ENCODE data around the gene OTUB2. TPM values are rescaled to one million over a fixed set of nuclear protein-coding genes. Genes with fewer than 3 reads are reported as not detected.

The OTUB2 gene
- polyA plus RNA-seq, 1 of the 3 experiments (the other 2 are of a cell fraction) = 1.4 TPM

- no peak for TF ChIP-seq REST (IDR thresholded peaks at IDR 0.05; ENCODE audit: low read depth, low read length)
These were observed 31.0 kb upstream of the OTUB2 start (continued) for GRCh38 chr14:93994919-93995682.

DNA sequence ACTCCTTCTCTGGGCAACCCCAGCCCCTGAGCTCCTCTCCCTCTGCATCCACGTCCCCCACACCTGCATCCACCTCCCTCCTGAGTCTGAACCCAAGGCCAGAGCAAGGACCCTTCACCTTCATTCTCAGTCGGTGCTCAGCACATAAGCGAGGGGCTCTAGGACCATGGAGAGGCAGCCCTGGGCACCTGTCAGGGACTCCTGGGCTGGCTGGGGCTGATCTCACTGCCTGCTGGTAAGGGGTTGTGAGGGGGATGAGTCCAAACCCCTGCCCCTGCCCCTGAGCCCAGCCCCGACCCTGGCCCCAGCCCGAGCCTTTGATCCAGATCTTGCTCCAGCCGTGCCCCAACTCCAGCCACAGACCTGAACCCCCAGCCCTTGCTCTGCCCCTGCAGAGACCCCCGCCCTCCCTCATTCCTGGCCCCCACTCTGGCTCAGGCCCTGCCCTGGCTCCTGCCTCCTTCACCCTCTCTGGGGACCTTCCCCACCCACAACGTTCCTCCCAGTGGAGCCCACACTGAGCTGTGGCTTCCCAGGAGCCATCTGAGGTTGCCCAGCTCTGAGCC lies 29.9 kb upstream of the OTUB2 start:
- DNase-seq = no peak
- CTCF ChIA-PET = interaction anchor here (1.1 to 11.9 kb wide), 4 partner anchors 10 to 341 kb away, joined by 3 to 219 read pairs (median 4); no protein-coding TSS in a partner anchor
- no peak overlapping the region for H3K4me3 ChIP-seq (ENCODE audit: low read depth in 2 of 2, low read length in 1 of 2)
- 87% methylated on average over 3 of the region's 8 CpGs for WGBS (ENCODE audit: low lambda C conversion rate)
- H2AFZ ChIP-seq (ENCODE audit: low read depth) = no peak overlapping the region
- peaks cover 0 to 11% of the 10 kb centered on the region in 2 experiments; a peak in 3 of 4 replicates for H3K4me1 ChIP-seq (ENCODE audit: control insufficient read depth in 1 of 2, insufficient read depth in 2 of 2, low read depth in 1 of 2, low read length in 1 of 2)
- H3K9me2 ChIP-seq = no peaks in the 10 kb centered on the region
- no peaks in the 10 kb centered on the region for H3K36me3 ChIP-seq (replicated peaks in 1 of 2; ENCODE audit: control insufficient read depth in 1 of 2, insufficient read depth in 2 of 2, low read length in 1 of 2)
- peak overlapping the region in 1 of 2 experiments; percentile 90; a peak in 1 of 4 replicates for H3K27ac ChIP-seq (ENCODE audit: low read depth in 2 of 2, low read length in 1 of 2)
- H3K9ac ChIP-seq = 0 out of 2 replicates have a peak overlapping the region, but pooled peaks have one; percentile 62
- H3K27me3 ChIP-seq (ENCODE audit: insufficient read depth) = no peaks in the 10 kb centered on the region
- H4K20me1 ChIP-seq (ENCODE audit: insufficient read depth) = no peaks in the 10 kb centered on the region
- H3K79me2 ChIP-seq (ENCODE audit: insufficient read depth) = no peaks in the 10 kb centered on the region
- H3K4me2 ChIP-seq = 0 out of 2 replicates have a peak overlapping the region, but pooled peaks have one; percentile 69
- TF ChIP-seq RCOR1 (IDR thresholded peaks at IDR 0.05; ENCODE audit: low read length) (no peak), FOXM1 (IDR thresholded peaks at IDR 0.05; ENCODE audit: low read depth) (no peak), USF2 (IDR thresholded peaks at IDR 0.05; ENCODE audit: borderline replicate concordance, low read depth, low read length) (no peak), JUND (IDR thresholded peaks at IDR 0.05) (no peak), IRF3 (IDR thresholded peaks at IDR 0.05; ENCODE audit: low read depth, low read length) (no peak), USF1 (IDR thresholded peaks at IDR 0.05; ENCODE audit: borderline replicate concordance, low read depth) (no peak), POLR2AphosphoS5 (IDR thresholded peaks at IDR 0.05; ENCODE audit: low read depth, low read length) (no peak), EZH2phosphoT487 (IDR thresholded peaks at IDR 0.05; ENCODE audit: borderline replicate concordance, low read depth) (no peak), GABPA (IDR thresholded peaks at IDR 0.05; ENCODE audit: low read depth) (no peak)
- H3K9me3 ChIP-seq = no peaks in the 10 kb centered on the region
- POLR2A ChIA-PET = no interaction called here
- H3F3A ChIP-seq (replicated peaks; ENCODE audit: insufficient read depth) = peaks cover 10% of the 10 kb centered on the region
